ENCODE results near the gene GYPE.
"Not testable (repeated sequence)": the region's sequence is repeated elsewhere in the genome, so short reads cannot be mapped to it uniquely, and the experiment has no call there.

Gene GYPE

DNA sequence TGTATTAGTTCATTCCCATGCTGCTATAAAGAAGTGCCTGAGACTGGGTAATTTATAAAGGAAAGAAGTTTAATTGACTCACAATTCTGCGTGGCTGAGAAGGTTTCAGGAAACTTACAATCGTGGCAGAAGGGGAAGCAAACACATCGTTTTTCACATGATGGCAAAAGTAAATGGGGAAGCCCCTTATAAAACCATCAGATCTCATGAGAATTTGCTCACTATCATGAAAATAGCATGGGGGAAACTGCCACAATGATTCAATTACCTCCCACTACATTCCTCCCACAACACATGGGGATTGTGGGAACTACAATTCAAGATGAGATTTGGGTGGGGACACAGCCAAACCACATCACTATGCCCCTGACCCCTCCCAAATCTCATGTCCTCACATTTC is 35.4 kb downstream of the GYPE start:
- DNase-seq: not testable (repeated sequence)

DNA sequence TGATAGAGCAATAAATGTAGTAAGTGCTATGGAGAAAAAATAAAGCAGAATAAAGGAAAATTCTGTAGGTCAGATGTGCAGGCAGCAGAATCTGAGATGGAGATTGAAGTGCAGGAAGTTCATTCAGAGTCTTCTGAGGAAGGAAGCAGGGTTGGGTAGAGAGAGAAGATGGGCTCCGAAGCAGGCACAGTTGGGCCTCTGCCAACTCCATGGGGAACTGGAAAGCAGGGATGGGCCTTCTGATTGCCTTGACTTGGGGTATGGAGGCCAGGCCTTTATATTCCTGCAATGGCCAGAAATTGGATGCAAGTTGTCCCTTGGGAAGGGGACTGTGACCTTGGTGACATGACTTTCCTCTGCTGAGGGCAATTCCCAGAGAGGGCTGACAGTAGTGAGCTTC is 42.6 kb downstream of the GYPE start:
- DNase-seq: not testable (repeated sequence)

DNA sequence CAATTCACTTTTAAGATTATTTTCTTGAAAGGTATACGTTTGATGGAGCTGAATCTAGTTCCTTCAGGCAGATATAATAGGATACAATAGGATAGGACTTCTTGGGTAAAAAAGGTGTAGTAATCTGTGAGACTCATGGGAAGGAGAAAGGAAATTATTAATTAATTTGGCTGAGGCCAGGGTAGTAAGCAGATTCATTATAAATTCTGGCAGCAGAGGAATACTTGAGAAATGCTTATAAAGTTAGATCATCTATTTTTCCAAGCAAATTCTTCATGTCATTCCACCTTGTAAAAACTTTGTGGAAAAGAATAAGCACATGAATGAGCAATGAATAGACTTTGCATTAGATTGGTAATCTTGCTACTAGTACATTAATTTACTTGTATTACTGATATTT is 46.9 kb downstream of the GYPE start:
- DNase-seq: no peak

DNA sequence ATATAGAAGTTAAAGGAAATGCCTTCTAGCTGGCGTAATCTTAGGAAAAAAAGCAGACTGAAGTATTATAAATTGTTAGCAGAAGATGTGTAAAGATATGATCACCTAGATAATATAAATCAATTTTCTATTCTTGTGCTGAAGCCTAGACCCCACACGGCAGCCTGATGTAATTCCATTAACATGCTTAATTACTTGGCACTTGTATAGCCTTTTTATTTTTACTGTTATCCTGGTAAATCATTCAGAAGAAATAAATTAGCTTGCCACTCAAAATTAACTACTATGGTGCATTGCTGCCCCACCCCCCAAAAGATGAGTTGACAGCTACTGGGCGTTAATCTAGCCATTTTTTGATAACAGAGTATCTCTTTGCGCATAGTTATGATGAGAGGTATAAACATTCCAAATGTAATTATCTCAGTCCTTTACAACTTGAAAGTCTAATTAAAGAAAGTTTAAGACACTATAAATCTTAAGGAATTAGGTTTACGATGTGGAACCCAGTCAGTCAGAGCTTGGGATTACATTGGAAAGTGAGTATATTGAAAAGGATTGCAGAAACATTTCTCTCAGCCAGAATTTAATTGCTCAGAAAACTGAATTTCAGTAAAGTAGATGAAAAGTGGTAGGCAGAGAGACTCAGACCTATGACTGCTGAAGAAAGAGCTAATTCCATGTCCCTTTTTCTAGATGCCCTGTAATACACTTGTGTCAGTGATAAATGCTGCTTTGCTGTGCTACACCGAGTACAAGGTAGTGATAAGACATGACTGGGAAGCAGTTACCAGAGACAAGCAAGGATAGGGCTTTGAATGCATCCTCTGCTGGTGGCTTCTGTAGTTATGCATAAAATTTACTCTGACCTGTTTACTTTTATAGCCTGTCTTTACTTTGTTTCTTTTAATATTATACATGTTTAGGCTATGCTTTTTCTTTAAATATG is 47.7 kb downstream of the GYPE start:
- not testable (repeated sequence) for DNase-seq

DNA sequence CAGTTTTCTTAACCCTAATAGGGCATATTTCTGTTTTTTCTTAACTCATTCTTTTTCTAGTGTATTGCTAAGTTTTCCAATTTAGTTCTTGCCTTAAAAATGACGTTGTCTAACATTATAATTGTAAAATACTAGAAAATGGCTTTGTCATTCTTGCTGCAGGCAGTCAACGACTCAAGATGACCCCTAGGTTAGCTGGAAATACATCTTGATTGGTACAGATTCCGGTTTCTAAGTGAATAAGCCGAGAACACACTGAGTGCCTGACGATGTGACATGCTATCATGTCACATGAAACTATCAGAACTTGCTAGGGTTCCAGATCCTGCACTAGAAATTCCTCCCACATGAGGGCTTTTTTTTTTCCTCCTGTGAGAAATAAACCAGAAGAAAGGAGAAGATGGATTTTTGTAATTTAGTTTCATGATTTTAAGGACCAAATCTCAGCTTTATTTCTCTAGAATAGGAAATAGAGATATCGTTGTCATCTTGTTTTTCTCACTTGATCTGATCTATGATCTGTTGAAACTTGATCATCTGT is 49.3 kb downstream of the GYPE start:
- not testable (repeated sequence) for DNase-seq

DNA sequence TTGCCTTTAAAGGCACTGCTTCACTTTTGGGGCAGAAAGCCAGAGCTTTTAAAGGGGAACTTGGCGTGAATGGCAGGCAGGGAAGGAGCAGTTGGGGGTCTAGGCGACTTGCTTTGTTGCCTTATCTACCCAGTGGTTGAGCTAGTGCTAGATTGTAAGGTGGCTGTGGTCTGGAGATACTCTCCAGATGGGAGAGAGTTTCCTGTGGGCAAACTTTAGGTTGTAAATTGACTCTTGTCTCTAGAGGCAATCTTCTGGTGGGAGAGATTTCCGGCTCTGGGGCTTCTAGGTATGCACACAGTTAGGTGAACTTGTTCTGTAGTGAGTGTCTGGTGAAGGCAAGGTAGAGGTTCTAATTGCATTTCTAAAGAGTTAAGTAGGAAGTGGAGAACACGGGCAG is 50.7 kb downstream of the GYPE start:
- DNase-seq: not testable (repeated sequence)

DNA sequence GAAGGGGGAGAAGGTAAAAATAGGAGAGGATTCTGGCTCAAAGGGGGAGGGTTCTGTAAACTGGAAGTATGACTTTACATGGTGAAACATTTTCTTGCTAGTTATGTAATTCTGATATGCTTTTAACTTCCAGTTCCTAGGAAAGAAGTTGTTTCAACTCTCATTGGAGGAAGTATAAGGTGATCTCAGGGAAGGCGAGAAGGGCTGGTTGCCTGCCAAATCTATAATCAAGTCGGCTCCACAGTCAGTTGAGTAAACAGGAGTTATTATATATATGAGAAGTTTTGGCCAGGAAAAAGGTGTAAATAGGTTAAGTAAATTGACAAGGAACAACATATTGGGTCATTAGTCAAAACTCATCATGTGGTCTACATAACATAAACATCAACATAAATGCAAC is 56.1 kb downstream of the GYPE start:
- DNase-seq: not testable (repeated sequence)

DNA sequence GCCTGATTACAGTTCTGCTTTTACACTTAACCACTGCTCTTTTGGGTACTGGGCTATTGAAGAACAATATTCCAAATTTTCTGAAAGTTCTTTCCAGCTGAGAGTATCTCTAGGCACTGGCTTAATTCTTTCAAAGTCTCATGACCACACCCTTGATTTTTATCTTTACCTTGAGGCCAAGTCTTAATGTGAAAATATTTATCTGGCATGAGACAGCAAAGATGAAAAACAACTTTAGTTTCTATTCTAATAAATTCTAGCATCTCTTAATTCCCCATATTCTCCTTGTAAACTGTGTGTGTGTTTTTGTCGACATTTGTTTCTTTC is 61.9 kb downstream of the GYPE start:
- not testable (repeated sequence) for DNase-seq

DNA sequence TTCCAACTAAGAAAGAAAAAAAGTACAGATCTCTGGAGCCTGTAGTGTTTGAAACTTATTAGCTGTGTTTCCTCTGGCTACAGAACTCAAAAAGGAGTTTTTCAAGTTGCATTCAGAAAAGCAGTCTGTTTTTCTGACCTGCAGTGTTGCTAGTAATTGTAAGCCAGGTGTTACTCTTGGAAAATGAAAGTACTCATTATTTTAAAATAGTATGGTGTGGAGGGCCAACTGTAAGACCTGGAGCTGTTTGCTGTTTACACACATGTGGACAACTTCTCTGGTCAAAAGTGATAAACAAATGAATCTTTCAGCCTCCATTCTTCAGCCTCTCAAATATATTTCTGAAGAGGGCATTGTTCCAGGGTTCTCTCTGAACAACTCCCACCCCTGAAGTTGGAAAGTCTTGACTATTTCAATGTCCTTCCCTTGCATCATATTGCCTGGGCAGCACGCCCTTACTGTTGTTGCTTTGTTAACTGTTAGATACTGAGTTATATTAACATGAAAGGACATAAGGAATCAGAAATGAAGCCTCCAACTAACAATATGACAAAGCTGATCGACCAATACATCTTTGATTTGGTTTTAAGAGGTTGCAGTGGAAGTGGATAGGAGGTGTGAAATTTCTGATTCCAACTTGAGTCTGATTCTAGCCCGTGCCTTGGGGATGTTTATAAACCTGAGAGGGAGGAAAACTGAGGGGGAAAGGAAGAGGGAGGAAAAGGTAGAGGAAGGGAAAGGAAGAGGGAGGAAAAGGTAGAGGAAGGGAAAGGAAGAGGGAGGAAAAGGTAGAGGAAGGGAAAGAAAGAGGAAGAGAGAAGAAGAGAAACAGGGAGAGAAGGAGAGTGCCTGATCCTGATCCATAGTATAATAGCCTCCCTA is 62.5 kb downstream of the GYPE start:
- not testable (repeated sequence) for DNase-seq

DNA sequence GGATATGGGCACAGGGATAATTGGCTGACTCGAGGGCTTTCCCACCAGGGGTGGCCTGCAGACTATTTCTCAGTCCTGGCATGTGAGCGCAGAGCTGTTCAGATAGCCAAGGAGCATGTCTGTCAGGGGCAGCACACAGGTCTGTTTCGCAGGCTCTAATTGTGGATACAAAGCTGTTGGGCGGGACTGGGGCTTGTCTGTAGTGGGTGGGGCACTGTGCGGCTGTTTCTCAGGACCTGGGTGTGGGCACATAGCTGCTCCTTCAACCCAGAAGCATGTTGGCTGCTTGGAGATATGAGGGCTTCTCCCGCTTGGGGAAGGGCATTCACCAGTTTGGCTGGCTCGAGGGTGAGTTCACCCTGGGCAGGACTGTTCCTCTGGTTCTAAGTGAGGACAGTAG is 65.9 kb downstream of the GYPE start:
- not testable (repeated sequence) for DNase-seq

DNA sequence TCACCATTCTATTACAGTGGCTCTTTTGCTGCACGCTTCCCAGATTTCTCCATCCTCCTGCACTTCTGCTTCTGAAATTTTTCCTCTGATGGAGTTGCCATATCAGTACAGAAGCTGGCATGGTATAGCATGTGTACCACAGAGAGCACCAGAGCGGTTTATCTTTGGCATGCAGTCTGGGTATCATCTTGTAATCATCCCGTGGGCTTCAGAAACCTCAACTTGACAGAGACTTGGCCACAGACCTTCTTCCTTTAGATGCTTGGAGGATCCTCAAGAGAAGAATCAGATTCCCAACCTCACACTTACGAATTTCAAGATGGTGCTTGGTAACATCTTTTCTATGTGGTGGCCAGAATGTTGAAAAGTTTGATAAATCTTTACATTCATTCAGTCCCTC is 71.2 kb downstream of the GYPE start:
- DNase-seq: not testable (repeated sequence)

DNA sequence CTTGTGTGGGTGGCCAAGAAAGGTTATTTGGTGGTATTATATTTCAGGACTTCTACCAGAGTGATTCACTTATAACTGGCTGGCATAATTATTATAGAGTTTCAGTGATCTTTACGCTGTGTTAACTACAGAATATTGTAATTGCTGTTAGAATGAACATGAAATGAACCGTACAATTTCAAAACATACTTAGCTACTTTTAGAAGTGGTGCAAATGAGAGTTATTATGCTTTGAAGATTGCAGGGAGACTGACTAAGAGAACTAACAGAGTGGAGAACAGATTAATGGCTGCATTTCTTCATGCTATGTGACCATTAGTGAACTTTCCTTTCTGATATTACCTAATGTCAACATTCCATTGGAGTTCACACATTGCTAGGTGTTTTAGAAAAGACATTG is 71.7 kb downstream of the GYPE start:
- not testable (repeated sequence) for DNase-seq

DNA sequence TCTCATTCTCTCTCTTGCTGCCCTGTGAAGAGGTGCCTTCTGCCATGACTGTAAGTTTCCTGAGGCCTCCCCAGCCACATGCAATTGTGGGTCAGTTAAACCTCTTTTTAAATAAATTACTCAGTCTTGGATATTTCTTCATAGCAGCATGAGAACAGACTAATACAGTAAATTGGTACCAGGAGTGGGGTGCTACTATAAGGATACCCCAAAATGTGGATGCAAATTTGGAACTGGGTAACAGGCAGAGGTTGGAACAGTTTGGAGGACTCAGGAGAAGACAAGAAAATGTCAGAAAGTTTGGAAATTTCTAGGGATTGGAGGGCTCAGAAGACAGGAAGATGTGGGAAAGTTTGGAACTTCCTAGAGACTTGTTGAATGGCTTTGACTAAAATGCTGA is 74.8 kb downstream of the GYPE start:
- not testable (repeated sequence) for DNase-seq

DNA sequence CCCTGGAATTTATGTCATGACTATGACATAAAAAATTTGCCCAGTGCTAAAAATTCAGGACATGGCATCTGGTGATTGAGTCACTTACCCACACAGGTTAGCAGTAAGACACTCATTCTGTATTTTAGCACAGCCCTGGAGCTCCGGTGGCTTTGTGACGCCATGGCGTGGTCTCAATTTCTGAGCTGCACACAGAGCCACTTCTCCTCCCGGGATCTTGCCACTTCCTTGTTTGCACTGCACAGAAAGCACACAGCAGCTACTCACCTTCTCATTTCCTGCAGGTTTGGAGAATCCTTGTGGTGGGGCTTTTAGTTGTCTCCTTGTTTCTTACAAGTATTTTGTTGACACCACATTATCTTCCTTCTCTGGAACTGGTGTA is 76.1 kb downstream of the GYPE start:
- not testable (repeated sequence) for DNase-seq

Measured in activated CD4-positive, alpha-beta T cell treated with anti-CD3 and anti-CD28 coated beads for 1 hour (primary cell).